GM12873 (cell line): ENCODE measurements around the gene ARNT2.
A peak's percentile ranks its signal among the peaks of the same experiment; 100 is the strongest.

ENCODE experiments used
- TF ChIP-seq, protein P1 (sequence below): IDR thresholded peaks from 2 replicates; pipeline ENCODE4 v1.5.1; 2012; ENCODE audit warnings: low read depth, mild to moderate bottlenecking, moderate library complexity, low read length, control low read depth; ENCODE audit not compliant: insufficient read depth; ENCODE audit errors: missing control alignments

The ARNT2 gene

GRCh38 chr15:80565398-80565797, 161.2 kb downstream of the ARNT2 start:
- TF ChIP-seq, protein P1, sequence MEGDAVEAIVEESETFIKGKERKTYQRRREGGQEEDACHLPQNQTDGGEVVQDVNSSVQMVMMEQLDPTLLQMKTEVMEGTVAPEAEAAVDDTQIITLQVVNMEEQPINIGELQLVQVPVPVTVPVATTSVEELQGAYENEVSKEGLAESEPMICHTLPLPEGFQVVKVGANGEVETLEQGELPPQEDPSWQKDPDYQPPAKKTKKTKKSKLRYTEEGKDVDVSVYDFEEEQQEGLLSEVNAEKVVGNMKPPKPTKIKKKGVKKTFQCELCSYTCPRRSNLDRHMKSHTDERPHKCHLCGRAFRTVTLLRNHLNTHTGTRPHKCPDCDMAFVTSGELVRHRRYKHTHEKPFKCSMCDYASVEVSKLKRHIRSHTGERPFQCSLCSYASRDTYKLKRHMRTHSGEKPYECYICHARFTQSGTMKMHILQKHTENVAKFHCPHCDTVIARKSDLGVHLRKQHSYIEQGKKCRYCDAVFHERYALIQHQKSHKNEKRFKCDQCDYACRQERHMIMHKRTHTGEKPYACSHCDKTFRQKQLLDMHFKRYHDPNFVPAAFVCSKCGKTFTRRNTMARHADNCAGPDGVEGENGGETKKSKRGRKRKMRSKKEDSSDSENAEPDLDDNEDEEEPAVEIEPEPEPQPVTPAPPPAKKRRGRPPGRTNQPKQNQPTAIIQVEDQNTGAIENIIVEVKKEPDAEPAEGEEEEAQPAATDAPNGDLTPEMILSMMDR, result no peak

DNA sequence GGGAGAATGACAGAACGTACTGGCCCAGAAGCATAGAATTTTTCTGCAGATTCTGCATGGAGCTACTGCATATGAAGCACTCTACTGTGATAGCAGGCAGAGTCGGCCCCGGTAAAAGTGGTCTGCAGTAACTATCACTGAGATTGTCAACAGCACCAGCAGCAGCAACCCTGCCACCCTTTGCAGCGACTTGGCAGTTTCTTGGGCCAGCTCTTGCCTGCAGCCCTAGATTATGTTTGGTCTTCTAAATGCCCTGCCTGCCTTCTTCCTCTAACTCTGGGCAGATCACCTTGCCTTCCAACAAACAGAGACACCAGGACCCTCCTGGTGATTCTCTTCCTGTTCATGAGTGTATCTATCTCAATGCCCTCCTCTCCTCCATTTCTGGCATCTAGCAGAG, 161.8 kb downstream of the ARNT2 start:
- TF ChIP-seq, protein P1, result no peak

DNA sequence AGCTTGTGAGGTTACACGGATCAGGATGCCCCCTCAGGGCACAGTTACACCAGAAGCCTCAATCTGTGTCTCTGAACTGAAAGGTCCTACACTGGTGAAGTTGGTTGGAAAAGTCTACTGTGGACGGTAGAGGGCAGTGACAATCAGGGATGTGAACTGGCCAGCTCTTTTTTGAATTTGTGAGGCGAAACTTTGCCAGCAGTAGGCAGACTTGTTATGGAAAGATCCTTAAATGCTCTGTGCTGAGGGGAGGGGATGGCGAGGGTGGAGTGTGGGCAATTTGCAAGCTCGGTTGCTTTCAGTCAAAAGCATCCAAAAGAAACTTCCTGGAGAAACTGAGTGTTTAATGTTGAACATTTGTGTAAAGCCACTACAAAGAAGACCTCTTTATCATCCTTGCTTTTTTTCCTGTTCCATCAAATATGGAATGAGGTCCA, 163.6 kb downstream of the ARNT2 start:
- TF ChIP-seq, protein P1, result peak; percentile 60

GRCh38 chr15:80568298-80568697, 164.1 kb downstream of the ARNT2 start:
- TF ChIP-seq, protein P1, result no peak

DNA sequence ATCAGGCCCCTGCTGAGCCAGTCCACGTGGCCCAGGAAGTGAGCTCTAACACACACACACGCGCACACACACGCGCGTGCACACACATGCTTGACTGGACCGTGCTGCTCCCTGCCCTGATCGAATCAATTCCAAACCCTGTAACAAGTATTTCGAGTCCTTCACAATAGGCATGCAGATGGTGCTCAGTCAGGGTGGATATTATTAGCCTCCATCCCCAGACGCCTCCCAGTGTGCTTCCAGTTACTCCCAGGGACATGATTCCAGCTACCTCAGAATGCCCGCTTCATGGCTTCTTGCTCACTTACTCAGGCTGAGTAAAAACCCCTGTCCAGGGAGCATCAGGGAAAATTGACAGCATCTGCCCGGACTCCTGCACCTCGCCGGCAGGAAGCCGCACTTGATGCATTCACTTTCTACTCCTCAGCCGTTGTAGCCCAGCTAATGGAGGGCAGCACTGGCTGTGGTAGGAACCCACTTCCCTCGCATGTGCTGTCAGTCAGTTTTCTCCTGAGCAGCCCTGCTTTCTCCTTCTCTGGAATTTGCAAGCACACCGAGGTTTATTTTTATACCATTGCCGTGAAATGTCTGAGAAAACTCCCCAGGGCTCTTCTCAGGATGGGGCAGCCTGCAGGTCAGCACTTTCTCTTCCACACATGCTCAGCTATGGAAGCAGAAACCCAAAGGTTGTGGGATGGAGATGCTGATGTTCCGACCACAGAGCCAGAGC, 164.9 kb downstream of the ARNT2 start:
- TF ChIP-seq, protein P1, result no peak

DNA sequence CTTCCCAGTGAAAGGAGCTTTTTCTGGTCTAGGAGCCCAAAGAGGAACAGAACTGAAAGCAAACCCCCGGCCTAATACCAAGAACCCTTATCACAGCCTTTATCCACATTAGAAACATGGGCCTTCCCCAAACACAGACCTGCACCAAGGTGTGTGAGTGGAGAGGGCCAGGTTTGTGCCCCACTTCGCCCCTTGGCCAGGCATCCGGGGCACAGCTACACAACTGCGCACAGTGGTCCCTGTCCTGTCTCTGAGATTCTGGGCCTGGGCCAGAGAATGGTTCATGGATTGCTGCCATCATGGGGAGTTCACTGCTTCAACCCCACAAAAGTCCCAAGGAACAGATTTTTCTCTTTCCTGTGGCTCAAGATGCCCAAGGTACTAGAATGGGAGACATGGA, 165.5 kb downstream of the ARNT2 start:
- TF ChIP-seq, protein P1, result no peak

DNA sequence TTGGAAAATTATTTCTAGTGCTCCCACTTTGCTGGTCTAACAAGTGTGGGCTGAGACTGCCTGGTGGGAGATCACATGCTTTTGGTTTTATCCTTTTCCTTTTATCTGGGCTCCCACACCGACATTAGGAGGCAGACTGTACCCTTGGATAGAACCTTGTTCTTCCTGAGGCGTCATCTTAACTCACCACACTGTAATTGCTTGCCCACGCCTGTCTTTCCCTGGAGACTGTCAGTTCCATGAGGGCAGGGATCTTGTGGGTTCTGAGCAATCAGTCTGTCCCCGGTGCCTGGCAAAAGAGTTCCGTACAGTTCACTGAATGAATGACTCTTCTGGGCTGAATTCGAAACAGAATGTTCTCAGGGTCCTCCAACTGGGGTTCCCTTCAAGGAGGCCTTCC, 166.4 kb downstream of the ARNT2 start:
- TF ChIP-seq, protein P1, result no peak
